NOMO-1 (cell line): ENCODE results near the gene ABCC1.
"Not testable (repeated sequence)": the region's sequence is repeated elsewhere in the genome, so short reads cannot be mapped to it uniquely, and the experiment has no call there.

Experiments used
- DNase-seq, 2 experiments: peaks; one replicate each; lab custom pipeline; 2025; ENCODE audit not compliant: unreplicated experiment in 2 of 2; lab: John Stamatoyannopoulos, UW

The ABCC1 gene

DNA sequence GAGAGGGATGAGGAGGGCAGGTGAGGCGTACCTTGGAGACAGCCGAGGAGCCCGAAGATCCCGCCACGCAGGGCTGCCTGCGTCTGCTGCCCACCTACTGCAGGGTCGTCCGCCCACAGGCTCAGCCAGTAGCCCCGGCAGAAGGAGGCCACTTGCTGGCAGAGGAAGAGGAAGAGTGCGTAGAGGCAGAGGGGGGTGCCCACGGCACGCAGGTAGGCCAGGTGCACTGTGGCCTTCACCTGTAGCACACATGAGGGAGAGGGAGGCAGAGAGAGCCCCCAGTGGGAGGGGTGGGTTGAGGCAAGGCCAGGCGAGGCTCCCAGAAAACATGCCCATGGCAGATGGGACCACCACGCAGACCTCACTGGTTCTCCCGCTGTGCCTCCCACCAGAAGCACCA lies 220.2 kb downstream of the ABCC1 start:
- no peak for DNase-seq

DNA sequence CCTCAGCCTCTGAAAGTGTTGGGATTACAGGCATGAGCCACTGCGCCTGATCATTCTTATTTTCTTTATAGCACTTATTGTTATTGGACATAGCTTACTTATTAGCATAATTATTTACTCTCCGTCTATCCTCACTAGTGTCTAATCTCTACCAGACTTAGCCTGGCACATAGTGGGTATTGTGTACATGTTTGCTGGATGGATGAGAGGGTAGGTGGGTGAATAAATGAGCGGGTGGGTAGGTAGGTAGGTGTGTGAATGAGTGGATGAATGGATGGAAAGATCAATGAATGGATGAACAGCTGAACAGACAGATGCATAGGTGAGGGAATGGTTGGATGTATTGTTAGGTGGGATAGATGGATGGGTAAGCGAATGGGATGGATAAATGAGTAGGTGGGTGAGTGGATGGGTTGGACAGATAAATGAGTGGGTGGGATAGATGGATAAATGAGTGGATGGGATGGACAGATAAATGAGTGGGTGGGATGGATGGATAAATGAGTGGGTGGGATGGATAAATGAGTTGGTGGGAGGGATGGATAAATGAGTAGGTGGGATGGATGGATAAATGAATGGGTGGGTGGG lies 222.0 kb downstream of the ABCC1 start:
- DNase-seq: no peak

DNA sequence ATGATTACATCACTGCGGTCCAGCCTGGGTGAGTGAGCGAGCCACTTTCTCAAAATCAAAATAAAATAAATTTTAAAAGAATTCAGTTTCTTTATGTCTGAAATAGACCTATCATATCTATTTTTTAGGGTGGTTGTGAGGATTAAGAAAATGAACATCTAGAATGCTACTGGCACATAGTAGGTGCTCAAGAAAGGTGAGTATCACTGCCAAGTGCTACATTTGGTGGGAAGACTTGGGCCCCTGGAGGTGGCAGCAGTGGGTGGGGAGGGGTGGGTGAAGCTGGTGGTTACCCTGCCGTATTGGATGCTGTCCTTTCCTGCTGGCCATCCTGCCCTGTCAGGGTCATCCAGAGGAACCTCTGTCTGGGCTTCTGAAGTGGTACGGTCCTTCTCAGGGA lies 223.6 kb downstream of the ABCC1 start:
- no peak for DNase-seq

DNA sequence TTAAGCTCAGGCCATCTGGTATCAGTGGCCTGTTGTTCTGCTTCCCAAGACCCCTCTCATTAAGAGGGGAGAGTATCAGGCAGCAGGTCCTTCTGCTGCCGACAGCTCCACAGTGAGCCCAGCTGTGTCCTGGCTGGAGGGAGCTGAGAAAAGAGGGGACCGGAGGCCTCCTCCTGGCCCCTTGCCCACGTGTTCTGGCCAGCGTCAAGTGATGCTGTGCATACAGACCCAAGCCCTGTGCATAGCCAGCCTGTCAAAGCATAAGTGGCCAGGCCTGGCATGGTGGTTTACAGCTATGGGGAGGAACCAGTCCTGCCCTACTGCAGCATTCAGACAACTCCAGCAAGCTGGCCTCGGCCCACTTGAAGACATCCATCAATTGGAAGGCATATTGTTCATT lies 225.9 kb downstream of the ABCC1 start:
- DNase-seq: no peak

DNA sequence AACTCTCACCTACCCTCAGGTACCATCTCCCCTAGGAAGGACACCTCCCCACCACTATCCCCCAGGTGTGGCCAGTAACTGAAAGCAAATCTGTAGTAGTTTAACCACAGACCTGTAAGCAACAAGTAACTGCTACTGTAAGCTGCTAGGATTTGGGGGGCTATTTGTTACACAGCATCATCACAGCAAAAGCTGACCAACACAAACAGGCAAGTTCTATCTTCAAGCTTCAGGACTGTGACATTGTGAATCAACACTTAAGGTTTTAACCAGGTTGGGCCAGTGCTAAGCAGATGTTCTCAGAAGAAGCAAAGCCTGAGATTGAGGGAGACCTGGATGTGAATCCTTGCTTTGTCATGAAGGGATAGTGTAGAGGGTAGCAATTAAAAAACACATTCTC lies 226.9 kb downstream of the ABCC1 start:
- DNase-seq: no peak

DNA sequence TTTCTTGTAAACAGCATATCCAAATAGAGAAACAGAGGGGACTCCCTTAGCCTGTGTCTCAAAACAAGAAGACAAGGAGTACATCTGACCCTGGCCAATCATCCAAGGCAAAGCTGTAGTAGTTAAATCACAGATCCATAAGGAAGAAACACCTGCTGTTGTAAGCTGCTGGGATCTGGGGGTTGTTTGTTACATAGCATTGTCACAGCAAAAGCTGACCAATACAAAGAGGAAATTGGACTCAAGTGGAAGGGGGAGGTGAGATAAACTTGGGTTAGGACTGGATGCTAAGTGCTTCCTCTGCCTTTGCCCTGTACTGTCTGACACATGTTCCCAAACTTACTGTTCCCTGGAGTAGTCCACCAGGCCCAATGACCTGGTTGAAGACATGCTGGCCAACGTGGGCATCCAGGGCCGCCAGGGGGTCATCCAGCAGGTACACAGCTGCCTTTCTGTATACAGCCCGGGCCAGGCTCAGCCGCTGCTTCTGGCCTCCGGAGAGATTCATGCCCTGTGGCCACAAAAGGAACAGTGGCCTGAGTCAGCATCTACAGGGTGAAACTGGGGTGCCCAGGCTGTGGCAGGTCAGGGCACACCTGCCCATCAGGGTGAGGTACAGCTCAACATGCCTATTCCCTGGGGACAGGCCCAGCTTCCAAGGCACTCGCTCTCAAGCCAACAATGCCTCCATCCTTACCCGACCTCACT lies 229.2 kb downstream of the ABCC1 start:
- DNase-seq: no peak

DNA sequence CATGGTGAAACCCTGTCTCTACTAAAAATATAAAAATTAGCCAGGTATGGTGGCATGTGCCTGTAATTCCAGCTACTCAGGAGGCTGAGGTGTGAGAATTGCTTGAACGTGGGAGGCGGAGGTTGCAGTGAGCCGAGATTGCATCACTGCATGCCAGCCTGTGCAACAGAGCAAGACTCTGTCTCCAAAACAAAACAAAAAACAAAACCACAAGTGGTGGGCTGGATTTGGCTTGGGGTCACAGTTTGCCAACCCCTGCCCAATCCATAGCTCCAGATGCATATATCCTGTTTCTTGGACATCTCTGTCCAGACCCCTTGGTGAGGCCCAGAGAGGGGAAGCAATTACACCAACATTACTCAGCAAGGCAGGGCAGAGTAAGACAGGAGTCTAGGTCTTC lies 232.3 kb downstream of the ABCC1 start:
- DNase-seq: not testable (repeated sequence)

DNA sequence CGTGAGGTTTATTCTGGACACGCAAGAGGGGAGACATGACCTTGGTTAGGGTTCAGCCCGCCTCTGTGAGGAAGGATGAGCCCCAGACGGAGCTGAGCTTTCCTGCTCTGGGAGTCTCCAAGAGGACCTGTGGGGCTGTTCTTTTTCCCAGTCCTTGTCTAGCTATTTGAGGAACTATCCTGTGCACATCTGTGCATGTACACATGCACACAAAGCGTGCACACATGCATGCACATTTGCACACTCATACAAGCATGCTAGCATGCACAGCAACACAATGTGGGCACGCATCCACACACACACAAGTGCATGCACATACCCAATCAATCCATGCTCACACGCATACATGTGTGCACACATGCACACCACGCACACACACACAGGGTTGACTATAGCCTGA lies 233.5 kb downstream of the ABCC1 start:
- DNase-seq: no peak

DNA sequence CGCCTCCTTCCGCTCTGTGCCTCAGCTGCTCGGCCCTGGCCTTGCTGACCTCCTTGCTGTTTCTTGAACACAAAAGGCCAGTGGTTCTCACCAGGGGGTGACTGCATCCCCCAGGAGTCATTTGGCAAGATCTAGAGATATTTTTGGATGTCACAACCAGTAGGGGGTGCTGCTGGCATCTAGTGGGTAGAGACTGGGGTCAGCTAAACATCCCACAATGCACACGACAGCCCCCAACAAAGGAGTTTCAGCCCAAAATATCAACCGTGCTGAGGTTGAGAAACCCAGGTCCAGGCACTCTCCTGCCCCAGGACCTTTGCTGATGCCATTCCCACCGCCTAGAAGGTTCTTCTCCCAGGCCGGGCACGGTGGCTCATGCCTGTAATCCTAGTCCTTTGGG lies 234.1 kb downstream of the ABCC1 start:
- no peak for DNase-seq

DNA sequence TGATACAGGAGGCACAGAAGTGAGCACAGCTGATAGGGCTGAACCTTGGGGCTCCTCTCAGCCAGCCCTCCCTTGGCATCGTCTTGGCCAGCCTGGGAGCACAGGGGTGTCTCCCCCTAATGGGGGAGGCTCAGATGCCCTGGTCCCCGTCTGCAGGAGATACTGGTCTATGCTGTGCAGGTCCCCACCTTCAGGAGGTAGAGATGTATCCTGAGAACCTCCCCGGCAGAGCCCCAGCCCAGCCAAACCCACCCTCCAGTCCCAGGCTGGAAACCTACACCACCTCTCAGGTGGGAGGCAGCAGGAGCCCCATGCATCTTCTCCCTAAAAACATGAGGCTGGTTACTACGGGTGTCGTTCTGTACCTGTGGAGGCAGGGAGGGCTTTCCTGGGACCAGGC lies 235.2 kb downstream of the ABCC1 start:
- no peak for DNase-seq

DNA sequence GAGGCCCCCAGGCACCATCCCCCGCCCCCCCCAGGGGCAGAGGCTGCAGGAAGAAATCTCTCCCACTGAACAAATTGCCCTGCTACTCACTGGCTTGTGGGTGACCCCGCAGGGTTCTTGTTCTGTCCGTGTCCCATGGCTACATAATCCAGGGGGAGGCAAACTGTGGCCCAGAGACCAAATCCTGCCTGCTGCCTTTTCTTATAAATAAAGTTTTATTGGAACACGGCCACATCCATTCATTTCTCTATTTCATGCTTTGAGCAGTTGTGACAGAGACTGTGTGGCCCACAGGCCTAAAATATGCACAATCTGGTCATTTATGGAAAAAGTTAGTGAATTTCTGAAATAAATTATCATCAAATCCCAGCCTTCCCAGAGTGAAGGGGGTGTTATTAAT lies 235.7 kb downstream of the ABCC1 start:
- no peak for DNase-seq

DNA sequence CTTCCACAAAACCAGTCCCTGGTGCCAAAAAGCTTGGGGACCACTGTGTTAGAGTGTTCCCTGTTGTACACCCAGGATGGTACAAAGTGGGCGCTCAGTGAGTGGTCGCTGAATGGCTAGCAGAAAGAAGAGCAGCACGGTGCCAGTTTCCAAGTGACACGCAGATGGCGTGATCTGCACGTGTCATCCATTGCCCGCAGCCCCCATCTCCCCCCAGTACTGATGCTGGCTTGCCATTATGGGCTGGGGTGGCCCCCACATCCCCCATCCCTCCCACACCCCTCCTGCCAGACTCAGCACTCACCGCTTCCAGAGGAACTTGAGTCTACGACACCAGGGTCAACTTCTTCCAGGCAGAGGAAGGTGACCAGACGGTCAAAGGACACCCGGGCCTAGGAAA lies 237.4 kb downstream of the ABCC1 start:
- DNase-seq: no peak

DNA sequence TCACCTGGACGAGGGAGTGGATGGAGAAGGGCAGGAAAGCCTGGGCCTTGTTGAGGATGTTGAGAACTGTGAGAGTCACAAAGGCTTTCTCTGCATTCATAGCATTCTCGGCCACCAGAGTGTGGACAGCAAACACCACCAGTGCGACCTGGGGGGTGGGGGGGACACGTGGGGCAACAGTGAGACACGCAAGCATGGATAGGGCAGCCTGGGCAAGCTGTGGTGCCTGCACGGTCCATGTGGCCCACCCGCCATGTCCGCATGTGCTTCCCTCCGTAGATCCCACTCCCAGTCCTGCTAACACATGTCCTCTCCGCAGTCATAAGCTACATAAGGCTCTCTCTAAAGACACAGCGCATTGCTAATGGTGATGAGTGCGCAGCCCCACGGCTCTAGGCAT lies 239.4 kb downstream of the ABCC1 start:
- DNase-seq: no peak

DNA sequence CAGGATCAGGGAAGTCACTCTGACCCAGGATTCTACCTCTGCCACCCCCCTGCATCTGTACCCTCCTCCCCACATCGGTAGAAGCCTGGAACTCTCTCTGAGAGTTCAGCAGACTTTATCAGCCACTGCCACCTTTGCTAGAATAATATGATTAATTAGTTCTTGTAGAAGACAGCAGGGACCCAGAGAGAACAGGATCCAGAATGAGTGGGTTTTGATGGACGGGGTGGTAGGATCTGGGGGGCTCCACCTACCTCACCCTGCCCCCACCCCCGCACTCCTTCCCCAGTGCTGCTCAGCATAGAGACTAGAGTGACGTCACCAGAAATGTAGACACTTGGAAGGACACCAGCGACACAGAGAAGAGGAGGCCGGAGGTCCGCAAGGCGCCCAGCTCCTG lies 240.4 kb downstream of the ABCC1 start:
- DNase-seq: no peak

DNA sequence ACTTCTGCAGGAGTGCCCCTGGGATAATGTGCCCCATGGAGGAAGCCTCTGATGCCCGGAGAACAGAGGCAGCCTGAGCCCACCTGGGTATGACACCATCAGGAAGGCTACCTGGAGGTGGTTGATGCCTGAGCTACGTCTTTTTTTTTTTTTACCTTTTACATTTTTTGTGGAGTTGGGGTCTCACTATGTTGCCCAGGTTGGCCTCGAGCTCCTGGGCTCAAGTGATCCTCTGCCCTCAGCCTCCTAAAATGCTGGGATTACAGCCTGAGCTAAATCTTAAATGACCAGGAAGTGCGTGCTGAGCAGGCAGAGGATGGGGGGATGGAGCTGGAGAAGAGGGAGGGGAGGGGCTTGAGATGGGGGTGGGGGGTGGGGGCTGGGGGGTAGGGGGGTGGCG lies 241.1 kb downstream of the ABCC1 start:
- no peak for DNase-seq

DNA sequence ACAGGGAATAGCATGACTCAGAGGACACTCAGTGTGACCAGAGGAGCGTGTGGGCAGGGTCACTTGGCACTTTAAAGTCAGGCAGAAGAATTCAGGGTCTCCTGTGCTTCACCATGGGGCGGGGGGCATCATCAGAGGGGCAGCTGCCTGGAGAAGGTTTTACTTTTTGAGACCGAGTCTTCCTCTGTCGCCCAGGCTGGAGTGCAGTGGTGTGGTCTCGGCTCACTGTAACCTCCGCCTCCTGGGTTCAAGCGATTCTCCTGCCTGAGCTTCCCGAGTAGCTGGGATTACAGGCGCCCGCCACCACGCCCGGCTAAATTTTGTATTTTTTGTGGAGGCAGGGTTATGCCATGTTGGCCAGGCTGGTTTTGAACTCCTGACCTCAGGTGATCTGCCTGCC lies 241.6 kb downstream of the ABCC1 start:
- not testable (repeated sequence) for DNase-seq

DNA sequence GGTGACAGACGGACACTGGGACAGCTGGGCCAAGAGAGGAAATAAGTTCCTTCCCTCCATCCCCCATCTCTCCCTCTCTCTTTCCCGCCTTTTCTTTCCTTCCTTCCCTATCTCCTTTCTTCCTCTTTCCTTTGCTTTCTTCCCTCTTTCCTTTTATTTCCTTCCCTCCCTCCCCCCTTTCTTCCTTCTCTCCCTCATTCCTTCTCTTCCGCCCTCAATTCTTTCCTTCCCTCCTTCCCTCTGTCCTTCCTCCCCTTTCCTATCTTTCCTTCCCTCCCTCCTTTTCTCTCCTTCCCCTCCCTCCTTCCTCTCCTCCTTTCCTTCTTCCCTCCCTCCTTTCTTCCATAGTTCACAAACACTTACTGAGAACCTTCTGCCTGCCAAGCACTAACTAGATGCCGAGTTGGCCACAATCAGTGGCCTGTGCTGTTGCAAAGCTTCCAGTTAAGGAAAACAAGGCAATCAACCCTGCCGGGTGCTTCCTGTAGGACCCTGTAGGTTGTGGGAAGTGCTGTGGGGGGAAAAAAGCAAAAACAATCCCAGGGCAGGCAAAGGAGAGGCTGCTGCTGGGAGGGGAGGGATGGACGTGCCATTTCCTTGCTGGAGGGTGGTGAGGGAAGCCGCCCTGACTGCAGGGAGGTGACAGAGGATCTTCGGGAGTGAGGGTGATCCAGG lies 242.2 kb downstream of the ABCC1 start:
- no peak for DNase-seq
